ENCODE results near the gene SLC1A3. TPM values are rescaled to one million over a fixed set of nuclear protein-coding genes. Genes with fewer than 3 reads are reported as not detected.

The SLC1A3 gene
- polyA plus RNA-seq, 2 donors = 13.5 to 16.1 TPM

DNA sequence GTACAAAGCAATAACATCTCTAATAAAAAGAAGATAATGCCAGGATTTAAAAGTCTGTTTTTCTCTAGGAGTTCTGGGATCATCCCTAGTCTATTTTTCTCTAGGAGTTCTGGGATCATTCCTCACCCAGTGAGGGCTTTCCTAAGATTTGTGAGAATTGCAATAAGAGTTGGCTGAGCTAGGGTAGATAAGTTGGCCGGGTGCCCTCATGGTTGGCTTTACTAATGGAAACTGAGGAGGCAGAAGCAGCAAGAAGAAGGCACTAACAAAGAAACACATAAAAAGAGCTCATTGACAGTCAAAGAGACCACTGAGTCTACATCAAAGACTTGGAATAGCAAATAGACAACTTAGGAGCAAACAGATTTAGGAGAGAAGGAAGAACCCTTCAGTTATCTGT lies 4.2 kb downstream of the SLC1A3 start:
- Histone ChIP-seq H3K4me1 (ENCODE audit: control insufficient read depth in 2 of 2, insufficient read depth in 2 of 2, low read length in 1 of 2) (no peaks in the 10 kb centered on the region), H3K27ac (ENCODE audit: low read depth in 2 of 2, low read length in 1 of 2) (no peak overlapping the region), H3K36me3 (ENCODE audit: control insufficient read depth in 2 of 2, insufficient read depth in 2 of 2, low read length in 1 of 2) (no peaks in the 10 kb centered on the region), H3K9me3 (ENCODE audit: control insufficient read depth in 2 of 2, insufficient read depth in 1 of 2, low read depth in 1 of 2, low read length in 1 of 2) (no peaks in the 10 kb centered on the region), H3K4me3 (ENCODE audit: low read depth in 1 of 2, low read length in 2 of 2) (no peak overlapping the region), H3K27me3 (ENCODE audit: control insufficient read depth in 1 of 2, insufficient read depth in 2 of 2, low read length in 2 of 2) (no peaks in the 10 kb centered on the region)
- 64 to 75% methylated on average over 1 of the region's 1 CpG for WGBS, 2 donors

DNA sequence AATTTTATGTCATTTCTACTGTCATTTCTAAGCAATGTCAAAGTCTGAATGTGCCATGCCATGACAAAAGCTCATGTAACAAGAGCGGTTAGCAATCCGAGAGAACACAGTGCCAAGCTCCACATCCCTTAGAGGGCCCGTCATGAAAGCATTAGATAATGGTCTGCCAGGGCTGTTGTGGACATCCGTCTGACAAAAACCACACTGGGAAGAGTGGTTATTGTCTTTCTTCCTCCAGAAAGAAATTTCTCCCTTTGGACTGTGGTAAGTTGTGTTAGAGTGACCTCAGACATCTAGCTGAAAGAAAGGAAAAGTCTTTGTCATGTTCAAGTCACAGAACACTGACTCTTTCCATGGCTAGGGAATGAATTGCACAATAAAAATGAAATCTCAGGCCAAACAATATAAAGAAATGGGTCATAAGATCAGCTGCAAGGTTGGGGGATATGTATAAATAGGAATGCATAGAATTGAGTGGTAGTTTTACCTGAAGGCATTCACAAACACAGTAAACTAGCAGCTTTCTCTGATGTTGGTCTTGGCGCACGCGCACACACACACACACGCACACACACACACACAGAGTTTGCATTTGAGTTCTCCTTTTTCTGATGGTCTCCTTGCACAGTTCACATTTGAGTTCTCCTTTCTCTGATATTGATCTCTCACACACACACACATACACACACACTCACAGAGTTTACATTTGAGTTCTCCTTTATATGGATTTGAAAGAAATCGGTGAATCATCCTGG lies 5.3 kb downstream of the SLC1A3 start:
- Histone ChIP-seq H3K4me1 (ENCODE audit: control insufficient read depth in 2 of 2, insufficient read depth in 2 of 2, low read length in 1 of 2) (no peaks in the 10 kb centered on the region), H3K9me3 (ENCODE audit: control insufficient read depth in 2 of 2, insufficient read depth in 1 of 2, low read depth in 1 of 2, low read length in 1 of 2) (no peaks in the 10 kb centered on the region), H3K36me3 (ENCODE audit: control insufficient read depth in 2 of 2, insufficient read depth in 2 of 2, low read length in 1 of 2) (no peaks in the 10 kb centered on the region), H3K27me3 (ENCODE audit: control insufficient read depth in 1 of 2, insufficient read depth in 2 of 2, low read length in 2 of 2) (no peaks in the 10 kb centered on the region), H3K4me3 (ENCODE audit: low read depth in 1 of 2, low read length in 2 of 2) (no peak overlapping the region), H3K27ac (ENCODE audit: low read depth in 2 of 2, low read length in 1 of 2) (no peak overlapping the region)
- WGBS, 2 donors = 92 to 93% methylated on average over 9 of the region's 9 CpGs

DNA sequence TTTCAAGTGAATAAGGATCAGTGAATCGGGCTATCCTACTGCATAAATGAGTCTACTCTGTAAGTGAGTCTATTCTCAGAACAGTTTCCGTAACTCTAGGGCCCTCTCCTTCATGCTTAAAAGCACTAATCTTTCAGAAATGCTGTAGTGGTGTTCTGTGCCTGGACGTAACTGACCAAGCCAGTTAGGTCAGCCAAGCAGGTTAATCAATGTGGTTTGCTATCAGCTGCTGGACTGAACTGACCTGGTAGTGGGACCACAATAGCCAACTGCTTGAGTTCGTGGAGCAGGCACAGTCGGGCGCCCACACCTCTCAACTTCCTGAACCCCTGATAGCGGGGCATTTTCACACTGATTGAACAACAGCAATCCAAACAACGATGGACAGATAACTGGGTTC lies 6.8 kb downstream of the SLC1A3 start:
- Histone ChIP-seq H3K27ac (ENCODE audit: low read depth in 2 of 2, low read length in 1 of 2) (no peak overlapping the region), H3K4me3 (ENCODE audit: low read depth in 1 of 2, low read length in 2 of 2) (no peak overlapping the region), H3K4me1 (ENCODE audit: control insufficient read depth in 2 of 2, insufficient read depth in 2 of 2, low read length in 1 of 2) (no peaks in the 10 kb centered on the region), H3K27me3 (ENCODE audit: control insufficient read depth in 1 of 2, insufficient read depth in 2 of 2, low read length in 2 of 2) (no peaks in the 10 kb centered on the region), H3K9me3 (ENCODE audit: control insufficient read depth in 2 of 2, insufficient read depth in 1 of 2, low read depth in 1 of 2, low read length in 1 of 2) (no peaks in the 10 kb centered on the region), H3K36me3 (ENCODE audit: control insufficient read depth in 2 of 2, insufficient read depth in 2 of 2, low read length in 1 of 2) (no peaks in the 10 kb centered on the region)
- WGBS, 2 donors = 73 to 85% methylated on average over 8 of the region's 8 CpGs

DNA sequence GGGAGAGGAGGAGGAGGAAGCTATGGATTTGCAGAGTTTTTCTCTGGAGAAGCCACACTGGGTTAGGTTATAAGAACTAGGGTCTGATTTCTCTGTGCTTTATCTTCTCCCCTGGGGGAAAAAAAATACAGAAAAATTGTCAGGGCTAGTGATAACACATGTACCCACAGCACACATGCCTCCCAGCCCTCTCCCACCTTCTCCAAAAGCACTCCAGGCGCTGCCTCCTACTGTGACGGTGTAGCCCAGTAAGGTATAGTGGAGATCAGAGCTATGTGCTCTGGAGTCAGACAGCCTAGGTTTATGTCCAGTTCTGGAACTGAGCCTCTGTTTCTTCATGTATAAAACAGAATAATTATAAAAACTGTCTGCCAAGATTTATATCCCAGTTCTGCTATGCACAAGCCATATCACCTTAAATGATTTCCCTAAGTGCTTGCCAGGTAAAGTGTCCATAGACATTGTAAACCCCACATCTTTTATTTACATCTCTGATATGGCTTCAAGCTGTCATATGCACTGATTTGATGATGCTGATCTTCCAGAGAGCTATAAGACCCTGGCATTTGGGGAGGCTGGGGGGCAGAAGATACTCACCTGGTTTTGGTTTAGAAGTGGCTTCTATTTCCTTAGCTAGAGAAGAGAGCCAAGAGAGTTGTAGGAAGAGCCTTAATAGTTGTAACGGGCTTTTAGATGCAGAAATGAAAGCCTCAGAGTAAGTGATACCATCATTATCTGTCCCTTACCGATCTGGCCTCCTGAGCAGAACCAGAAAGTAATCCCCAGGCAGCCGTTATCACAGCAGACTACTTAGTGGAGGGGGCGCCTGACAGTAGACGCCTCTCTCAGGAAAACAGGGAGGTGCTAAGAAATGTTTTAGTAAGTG lies 7.6 kb downstream of the SLC1A3 start:
- WGBS, 2 donors = 69 to 79% methylated on average over 7 of the region's 7 CpGs
- H3K36me3 ChIP-seq (ENCODE audit: control insufficient read depth in 2 of 2, insufficient read depth in 2 of 2, low read length in 1 of 2) = no peaks in the 10 kb centered on the region
- H3K27ac ChIP-seq (ENCODE audit: low read depth in 2 of 2, low read length in 1 of 2) = no peak overlapping the region

DNA sequence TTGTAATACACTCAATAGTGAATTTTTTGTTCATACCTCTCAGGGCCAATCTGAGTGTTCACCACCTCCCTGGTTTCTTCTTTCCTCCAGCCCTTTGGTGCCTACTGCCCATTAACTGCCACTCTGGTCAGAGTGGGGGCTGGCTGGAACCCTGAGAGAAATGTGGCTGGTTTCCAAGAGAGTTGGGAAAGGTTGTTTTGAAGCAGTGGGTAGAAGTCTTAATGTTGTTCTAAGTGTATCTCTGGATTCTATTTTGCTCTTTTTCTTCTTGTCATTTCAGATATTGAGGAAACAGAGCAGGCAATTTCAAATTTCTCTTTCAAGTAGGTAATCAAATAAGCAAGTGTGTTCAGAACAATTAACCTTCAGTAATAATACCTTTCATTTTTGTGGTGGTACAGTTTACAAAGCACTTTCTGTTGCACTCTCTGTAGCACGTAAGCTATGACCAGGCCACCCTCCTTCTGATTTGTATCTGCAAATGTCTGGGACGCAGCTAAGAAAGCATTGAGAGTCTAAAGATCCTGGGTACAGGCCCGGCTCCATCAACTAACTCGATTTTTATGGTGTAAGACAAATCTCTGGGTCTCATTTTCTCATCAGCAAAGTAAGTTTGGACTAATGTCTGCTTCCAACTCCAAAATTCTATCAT lies 8.4 kb downstream of the SLC1A3 start:
- H3K27me3 ChIP-seq (ENCODE audit: control insufficient read depth in 1 of 2, insufficient read depth in 2 of 2, low read length in 2 of 2) = no peaks in the 10 kb centered on the region
- 77 to 85% methylated on average over 4 of the region's 4 CpGs for WGBS, 2 donors
- H3K36me3 ChIP-seq (ENCODE audit: control insufficient read depth in 2 of 2, insufficient read depth in 2 of 2, low read length in 1 of 2) = no peaks in the 10 kb centered on the region
- H3K27ac ChIP-seq (ENCODE audit: low read depth in 2 of 2, low read length in 1 of 2) = no peak overlapping the region
- no peaks in the 10 kb centered on the region for H3K9me3 ChIP-seq (ENCODE audit: control insufficient read depth in 2 of 2, insufficient read depth in 1 of 2, low read depth in 1 of 2, low read length in 1 of 2)
- no peaks in the 10 kb centered on the region for H3K4me1 ChIP-seq (ENCODE audit: control insufficient read depth in 2 of 2, insufficient read depth in 2 of 2, low read length in 1 of 2)
- H3K4me3 ChIP-seq (ENCODE audit: low read depth in 1 of 2, low read length in 2 of 2) = no peak overlapping the region

More for the DNA sequence above, 7.6 kb downstream of the SLC1A3 start:
- Histone ChIP-seq H3K27me3 (ENCODE audit: control insufficient read depth in 1 of 2, insufficient read depth in 2 of 2, low read length in 2 of 2) (no peaks in the 10 kb centered on the region), H3K4me3 (ENCODE audit: low read depth in 1 of 2, low read length in 2 of 2) (no peak overlapping the region), H3K4me1 (ENCODE audit: control insufficient read depth in 2 of 2, insufficient read depth in 2 of 2, low read length in 1 of 2) (no peaks in the 10 kb centered on the region), H3K9me3 (ENCODE audit: control insufficient read depth in 2 of 2, insufficient read depth in 1 of 2, low read depth in 1 of 2, low read length in 1 of 2) (no peaks in the 10 kb centered on the region)

DNA sequence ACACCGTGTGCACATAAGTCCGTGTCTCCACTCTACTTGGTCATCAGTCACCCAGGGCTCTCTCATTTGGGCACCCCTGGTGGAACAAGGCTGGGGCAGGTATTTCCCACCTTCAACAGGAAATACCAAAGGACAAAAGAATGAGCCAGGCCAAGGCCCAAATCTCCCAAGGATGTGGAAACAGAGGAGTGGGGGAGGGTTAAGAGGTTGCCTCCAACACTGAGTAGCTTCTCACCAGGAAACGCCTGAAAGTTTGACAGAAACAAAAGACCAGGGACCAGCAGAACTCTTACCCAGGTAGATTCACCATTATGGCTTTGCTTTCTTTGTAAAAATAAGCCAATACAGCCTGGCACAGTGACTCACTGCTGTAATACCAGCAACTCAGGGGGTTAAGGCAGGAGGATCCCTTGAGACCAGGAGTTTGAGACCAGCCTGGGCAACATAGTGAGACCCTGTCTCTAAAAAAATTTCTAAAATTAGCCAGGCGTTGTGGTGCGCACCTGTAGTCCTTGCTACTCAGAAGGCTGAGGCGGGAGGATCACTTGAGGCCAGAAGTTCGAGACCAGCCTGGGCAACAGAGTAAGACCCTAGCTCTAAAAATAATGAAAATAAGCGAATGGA lies 12.7 kb downstream of the SLC1A3 start:
- H3K9me3 ChIP-seq (ENCODE audit: control insufficient read depth in 2 of 2, insufficient read depth in 1 of 2, low read depth in 1 of 2, low read length in 1 of 2) = peaks cover 0 to under 1% of the 10 kb centered on the region in 2 donors
- no peak overlapping the region for H3K27ac ChIP-seq (ENCODE audit: low read depth in 2 of 2, low read length in 1 of 2)
- H3K36me3 ChIP-seq (ENCODE audit: control insufficient read depth in 2 of 2, insufficient read depth in 2 of 2, low read length in 1 of 2) = no peaks in the 10 kb centered on the region
- 78 to 82% methylated on average over 8 of the region's 8 CpGs for whole genome bisulfite sequencing, 2 donors
- no peaks in the 10 kb centered on the region for H3K27me3 ChIP-seq (ENCODE audit: control insufficient read depth in 1 of 2, insufficient read depth in 2 of 2, low read length in 2 of 2)
- no peaks in the 10 kb centered on the region for H3K4me1 ChIP-seq (ENCODE audit: control insufficient read depth in 2 of 2, insufficient read depth in 2 of 2, low read length in 1 of 2)
- H3K4me3 ChIP-seq (ENCODE audit: low read depth in 1 of 2, low read length in 2 of 2) = no peak overlapping the region

DNA sequence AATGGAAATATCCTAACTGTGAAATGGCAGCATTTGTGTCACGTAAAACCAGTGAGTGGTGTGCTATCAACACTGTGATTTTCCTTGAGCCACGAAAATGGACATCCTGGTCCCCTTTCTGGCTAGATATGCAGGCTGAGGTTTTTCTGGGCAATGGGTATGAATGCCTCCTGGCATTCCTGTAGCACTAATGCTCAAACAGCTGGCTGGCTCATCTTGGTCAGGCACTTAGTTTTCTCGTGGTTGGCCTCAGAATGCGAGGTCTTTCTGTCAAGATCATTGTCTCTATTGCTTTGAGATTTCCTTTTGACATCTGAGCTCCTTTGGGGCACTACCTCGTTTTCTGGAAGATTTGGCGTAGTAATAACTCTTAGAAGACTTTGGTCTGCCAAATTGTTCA lies 15.6 kb downstream of the SLC1A3 start:
- Histone ChIP-seq H3K9me3 (ENCODE audit: control insufficient read depth in 2 of 2, insufficient read depth in 1 of 2, low read depth in 1 of 2, low read length in 1 of 2) (peaks cover 0 to 2% of the 10 kb centered on the region in 2 donors), H3K27me3 (ENCODE audit: control insufficient read depth in 1 of 2, insufficient read depth in 2 of 2, low read length in 2 of 2) (no peaks in the 10 kb centered on the region), H3K27ac (ENCODE audit: low read depth in 2 of 2, low read length in 1 of 2) (no peak overlapping the region), H3K4me3 (ENCODE audit: low read depth in 1 of 2, low read length in 2 of 2) (no peak overlapping the region), H3K36me3 (ENCODE audit: control insufficient read depth in 2 of 2, insufficient read depth in 2 of 2, low read length in 1 of 2) (no peaks in the 10 kb centered on the region), H3K4me1 (ENCODE audit: control insufficient read depth in 2 of 2, insufficient read depth in 2 of 2, low read length in 1 of 2) (no peaks in the 10 kb centered on the region)
- 74 to 77% methylated on average over 6 of the region's 6 CpGs for WGBS, 2 donors

DNA sequence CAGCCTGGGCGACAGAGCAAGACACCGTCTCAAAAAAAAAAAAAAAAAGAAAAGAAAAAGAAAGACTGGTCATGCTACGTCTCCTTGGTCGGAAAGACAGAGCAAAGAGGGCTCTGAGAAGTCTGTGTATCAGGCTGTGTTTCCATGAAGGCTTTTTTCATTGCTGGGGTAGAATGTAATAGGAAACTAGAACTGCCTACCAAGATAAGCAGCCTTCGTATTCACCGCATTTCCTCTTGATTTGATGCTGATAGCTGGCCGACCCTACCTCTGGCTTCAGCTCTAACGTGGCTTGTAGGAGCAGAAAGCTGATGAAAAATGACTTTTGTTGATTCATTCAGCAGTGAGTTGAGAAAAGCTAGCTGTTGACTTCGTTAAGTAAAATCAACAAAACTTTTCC lies 17.4 kb downstream of the SLC1A3 start:
- H3K27ac ChIP-seq (ENCODE audit: low read depth in 2 of 2, low read length in 1 of 2) = no peak overlapping the region
- H3K36me3 ChIP-seq (ENCODE audit: control insufficient read depth in 2 of 2, insufficient read depth in 2 of 2, low read length in 1 of 2) = no peaks in the 10 kb centered on the region
- H3K9me3 ChIP-seq (ENCODE audit: control insufficient read depth in 2 of 2, insufficient read depth in 1 of 2, low read depth in 1 of 2, low read length in 1 of 2) = peaks cover 0 to 2% of the 10 kb centered on the region in 2 donors
- no peak overlapping the region for H3K4me3 ChIP-seq (ENCODE audit: low read depth in 1 of 2, low read length in 2 of 2)
- H3K4me1 ChIP-seq (ENCODE audit: control insufficient read depth in 2 of 2, insufficient read depth in 2 of 2, low read length in 1 of 2) = no peaks in the 10 kb centered on the region
- H3K27me3 ChIP-seq (ENCODE audit: control insufficient read depth in 1 of 2, insufficient read depth in 2 of 2, low read length in 2 of 2) = no peaks in the 10 kb centered on the region
- 50 to 62% methylated on average over 8 to 9 of the region's 9 CpGs for WGBS, 2 donors

DNA sequence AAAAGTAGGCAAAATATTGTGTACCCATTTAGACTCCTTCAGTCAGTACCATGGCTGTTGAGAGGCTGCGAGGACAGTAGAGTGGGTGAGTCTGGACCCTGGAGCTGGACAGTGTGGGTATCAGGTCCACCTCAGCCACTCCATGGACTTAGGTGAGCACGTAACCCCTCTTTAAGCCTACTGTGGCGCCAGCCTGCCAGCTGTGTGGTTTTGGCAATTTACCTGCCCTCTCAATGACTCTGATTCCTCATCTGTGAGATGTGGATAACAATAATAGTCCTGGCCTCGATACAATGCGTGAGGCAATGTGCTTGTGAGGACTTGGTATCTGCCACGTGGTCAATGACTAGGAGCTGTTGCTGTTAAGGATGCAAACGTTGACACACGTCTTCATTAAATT lies 17.9 kb downstream of the SLC1A3 start:
- H3K4me3 ChIP-seq (ENCODE audit: low read depth in 1 of 2, low read length in 2 of 2) = no peak overlapping the region
- H3K9me3 ChIP-seq (ENCODE audit: control insufficient read depth in 2 of 2, insufficient read depth in 1 of 2, low read depth in 1 of 2, low read length in 1 of 2) = peaks cover 0 to 2% of the 10 kb centered on the region in 2 donors
- no peaks in the 10 kb centered on the region for H3K27me3 ChIP-seq (ENCODE audit: control insufficient read depth in 1 of 2, insufficient read depth in 2 of 2, low read length in 2 of 2)
- H3K4me1 ChIP-seq (ENCODE audit: control insufficient read depth in 2 of 2, insufficient read depth in 2 of 2, low read length in 1 of 2) = no peaks in the 10 kb centered on the region
- no peaks in the 10 kb centered on the region for H3K36me3 ChIP-seq (ENCODE audit: control insufficient read depth in 2 of 2, insufficient read depth in 2 of 2, low read length in 1 of 2)
- no peak overlapping the region for H3K27ac ChIP-seq (ENCODE audit: low read depth in 2 of 2, low read length in 1 of 2)
- 72 to 73% methylated on average over 8 of the region's 8 CpGs for WGBS, 2 donors

Measured in esophagus (tissue), 2 donors.